ENCODE results near the gene PPDPF.

DNA sequence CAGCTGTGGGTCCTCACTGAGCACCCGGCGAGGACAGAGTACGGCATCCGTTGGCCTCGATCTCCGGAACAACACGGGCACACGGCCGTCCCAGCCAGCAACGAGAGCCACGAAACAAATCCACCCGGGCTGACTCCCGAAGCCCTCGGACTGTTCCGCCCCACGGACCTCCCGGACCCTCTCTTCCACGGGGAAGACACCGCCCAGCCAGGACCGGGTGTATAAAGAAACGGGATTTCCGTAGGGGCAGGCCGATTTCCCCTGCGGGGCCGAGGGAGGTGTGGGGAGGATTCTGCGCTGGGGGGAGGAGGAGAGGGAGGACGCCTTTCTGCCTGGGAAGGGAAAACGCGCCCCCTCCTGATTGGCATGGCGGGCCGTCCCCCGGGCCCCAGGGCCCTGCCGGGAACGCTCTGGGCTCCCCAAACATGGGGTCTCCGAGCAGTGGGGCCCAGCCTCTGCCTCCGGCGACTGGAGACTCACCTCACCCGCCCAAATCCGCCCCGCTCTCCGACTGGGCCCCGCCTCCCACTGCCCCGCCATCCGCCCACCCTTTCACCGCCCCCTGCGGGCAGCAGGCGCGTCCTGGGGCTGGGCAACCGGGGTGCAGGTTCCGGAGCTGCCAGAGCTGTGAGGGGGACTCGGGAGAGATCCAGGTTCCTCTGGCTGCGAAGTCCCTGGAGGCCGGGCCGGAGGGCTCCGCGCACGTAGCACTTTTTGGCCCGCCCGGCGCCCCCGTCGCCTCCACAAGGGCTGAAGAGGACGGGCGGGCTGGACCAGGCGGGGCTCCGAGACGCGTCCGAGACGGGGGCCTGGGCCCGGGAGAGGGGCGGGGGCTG is 679 bp upstream of the PPDPF start:
- TF ChIP-seq, protein P1, sequence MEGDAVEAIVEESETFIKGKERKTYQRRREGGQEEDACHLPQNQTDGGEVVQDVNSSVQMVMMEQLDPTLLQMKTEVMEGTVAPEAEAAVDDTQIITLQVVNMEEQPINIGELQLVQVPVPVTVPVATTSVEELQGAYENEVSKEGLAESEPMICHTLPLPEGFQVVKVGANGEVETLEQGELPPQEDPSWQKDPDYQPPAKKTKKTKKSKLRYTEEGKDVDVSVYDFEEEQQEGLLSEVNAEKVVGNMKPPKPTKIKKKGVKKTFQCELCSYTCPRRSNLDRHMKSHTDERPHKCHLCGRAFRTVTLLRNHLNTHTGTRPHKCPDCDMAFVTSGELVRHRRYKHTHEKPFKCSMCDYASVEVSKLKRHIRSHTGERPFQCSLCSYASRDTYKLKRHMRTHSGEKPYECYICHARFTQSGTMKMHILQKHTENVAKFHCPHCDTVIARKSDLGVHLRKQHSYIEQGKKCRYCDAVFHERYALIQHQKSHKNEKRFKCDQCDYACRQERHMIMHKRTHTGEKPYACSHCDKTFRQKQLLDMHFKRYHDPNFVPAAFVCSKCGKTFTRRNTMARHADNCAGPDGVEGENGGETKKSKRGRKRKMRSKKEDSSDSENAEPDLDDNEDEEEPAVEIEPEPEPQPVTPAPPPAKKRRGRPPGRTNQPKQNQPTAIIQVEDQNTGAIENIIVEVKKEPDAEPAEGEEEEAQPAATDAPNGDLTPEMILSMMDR (IDR thresholded peaks at IDR 0.05; ENCODE audit: low read depth, low read length, poor library complexity, severe bottlenecking): peak; percentile 46
- no peak for TF ChIP-seq EZH2phosphoT487 (IDR thresholded peaks at IDR 0.05; ENCODE audit: borderline replicate concordance, low read length)

Measured in DOHH2 (cell line).